Measurements from ENCODE around the gene FAXDC2. TPM values are rescaled to one million over a fixed set of nuclear protein-coding genes. Genes with fewer than 3 reads are reported as not detected.
A peak's percentile ranks its signal among the peaks of the same experiment; 100 is the strongest.

The FAXDC2 gene
- total RNA-seq, 1 experiment from 2014 or later: 0.32 TPM

DNA sequence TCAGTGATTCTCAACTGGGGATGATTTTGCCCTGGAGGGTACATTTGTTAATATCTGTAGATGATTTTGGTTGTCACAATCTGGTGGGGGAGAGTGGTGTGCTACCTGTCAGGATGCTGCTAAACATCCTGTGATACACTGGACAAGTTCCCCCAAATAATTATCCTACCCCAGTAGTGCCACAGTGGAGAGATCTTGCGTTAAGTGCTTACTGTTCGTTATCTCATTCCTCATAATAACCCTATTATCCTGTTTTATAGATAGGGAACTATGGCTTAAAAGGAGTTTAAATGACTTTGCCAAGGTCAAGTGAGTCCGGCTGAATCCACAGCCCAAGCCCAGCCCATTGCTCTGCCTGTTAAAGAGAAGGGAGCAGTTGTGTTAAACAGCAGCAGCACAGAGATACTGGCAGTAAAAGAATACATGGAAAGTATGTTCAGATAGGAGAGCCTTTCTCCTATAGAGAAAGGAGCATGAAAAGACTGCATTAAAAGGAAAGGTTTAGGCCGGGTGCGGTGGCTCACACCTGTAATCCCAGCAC is 23.5 kb upstream of the FAXDC2 start:
- H3K4me3 ChIP-seq: no peak overlapping the region
- H3K27ac ChIP-seq: no peak overlapping the region
- H3K27me3 ChIP-seq (replicated peaks): no peaks in the 10 kb centered on the region
- H3K9me3 ChIP-seq (replicated peaks): peaks cover 9% of the 10 kb centered on the region
- no peak for DNase-seq (ENCODE audit: low read depth in 1 of 2, low spot score in 2 of 2)
- peaks cover 76% of the 10 kb centered on the region for H3K36me3 ChIP-seq
- no peaks in the 10 kb centered on the region for H3K4me1 ChIP-seq (replicated peaks)

DNA sequence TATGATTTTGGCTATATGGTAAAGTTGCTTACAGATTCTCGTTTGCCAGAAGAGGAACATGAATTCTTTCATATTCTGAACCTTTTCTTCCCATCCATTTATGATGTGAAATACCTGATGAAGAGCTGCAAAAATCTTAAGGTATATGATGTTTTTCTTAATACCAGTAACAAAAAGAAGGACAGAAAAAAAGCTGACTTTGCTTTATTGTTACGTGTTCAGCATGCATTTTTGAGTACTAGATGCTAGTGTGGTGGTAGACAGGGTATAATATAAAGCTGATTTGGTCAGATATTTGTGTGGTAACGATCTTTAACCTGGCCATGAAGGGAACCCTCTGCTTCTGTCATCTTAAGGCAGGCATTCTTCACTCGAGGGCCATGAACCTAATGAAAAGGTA is 21.3 kb upstream of the FAXDC2 start:
- DNase-seq (ENCODE audit: low read depth in 1 of 2, low spot score in 2 of 2): no peak
- no peak overlapping the region for H3K4me3 ChIP-seq
- no peak overlapping the region for H3K27ac ChIP-seq
- no peaks in the 10 kb centered on the region for H3K9me3 ChIP-seq (replicated peaks)
- no peaks in the 10 kb centered on the region for H3K27me3 ChIP-seq (replicated peaks)
- no peaks in the 10 kb centered on the region; the same call in 1 of the 2 replicates for H3K4me1 ChIP-seq (replicated peaks)
- H3K36me3 ChIP-seq: peaks cover 77% of the 10 kb centered on the region

DNA sequence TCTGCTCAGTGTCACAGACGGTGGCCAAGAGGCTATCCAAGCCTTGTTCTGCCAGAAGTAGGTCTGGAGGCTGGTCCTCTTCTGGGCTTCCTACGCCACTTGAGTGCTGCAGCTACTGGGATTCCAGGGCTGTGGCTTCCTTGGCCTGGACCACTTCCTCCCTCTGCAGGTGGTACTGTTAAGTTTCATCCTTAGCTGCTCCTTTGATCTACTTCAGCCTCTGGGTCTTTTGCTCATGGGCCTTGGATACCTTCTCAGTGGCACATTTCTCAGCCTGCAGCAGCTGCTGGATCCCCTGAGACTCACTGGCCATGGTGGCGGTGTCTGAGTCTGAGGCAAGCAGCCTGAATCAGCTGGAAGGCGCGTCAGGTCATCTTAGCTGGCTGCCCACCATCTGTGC is 18.3 kb upstream of the FAXDC2 start:
- Histone ChIP-seq H3K4me3 (no peak overlapping the region), H3K27me3 (replicated peaks) (no peaks in the 10 kb centered on the region), H3K4me1 (replicated peaks) (peaks cover 4% of the 10 kb centered on the region; the same call in 1 of the 2 replicates), H3K9me3 (replicated peaks) (no peaks in the 10 kb centered on the region), H3K36me3 (peaks cover 72% of the 10 kb centered on the region), H3K27ac (no peak overlapping the region)
- DNase-seq (ENCODE audit: low read depth in 1 of 2, low spot score in 2 of 2): no peak

DNA sequence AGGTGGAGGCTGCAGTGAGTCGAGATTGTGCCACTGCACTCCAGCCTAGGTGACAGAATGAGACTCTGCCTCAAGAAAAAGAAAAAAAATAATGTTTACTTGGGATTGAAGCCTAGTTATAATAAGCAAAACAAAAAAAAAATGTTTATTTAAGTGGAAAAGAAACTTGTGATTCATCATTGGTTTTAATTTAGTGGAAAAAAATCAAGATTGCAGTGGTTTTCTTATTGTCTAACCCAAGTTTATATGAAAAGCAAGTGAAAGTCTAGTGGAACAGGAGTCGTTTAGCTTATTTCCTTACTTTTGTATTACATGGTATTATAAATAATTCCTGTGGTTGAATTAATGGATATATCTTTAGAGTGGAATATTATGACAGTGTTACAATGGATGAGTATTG is 16.4 kb upstream of the FAXDC2 start:
- Histone ChIP-seq H3K9me3 (replicated peaks) (no peaks in the 10 kb centered on the region), H3K27ac (no peak overlapping the region), H3K27me3 (replicated peaks) (no peaks in the 10 kb centered on the region), H3K4me3 (no peak overlapping the region), H3K36me3 (peaks cover 66% of the 10 kb centered on the region), H3K4me1 (replicated peaks) (peaks cover 4% of the 10 kb centered on the region; the same call in 1 of the 2 replicates)
- DNase-seq (ENCODE audit: low read depth in 1 of 2, low spot score in 2 of 2): peak in 1 of 2 experiments; percentile 31

DNA sequence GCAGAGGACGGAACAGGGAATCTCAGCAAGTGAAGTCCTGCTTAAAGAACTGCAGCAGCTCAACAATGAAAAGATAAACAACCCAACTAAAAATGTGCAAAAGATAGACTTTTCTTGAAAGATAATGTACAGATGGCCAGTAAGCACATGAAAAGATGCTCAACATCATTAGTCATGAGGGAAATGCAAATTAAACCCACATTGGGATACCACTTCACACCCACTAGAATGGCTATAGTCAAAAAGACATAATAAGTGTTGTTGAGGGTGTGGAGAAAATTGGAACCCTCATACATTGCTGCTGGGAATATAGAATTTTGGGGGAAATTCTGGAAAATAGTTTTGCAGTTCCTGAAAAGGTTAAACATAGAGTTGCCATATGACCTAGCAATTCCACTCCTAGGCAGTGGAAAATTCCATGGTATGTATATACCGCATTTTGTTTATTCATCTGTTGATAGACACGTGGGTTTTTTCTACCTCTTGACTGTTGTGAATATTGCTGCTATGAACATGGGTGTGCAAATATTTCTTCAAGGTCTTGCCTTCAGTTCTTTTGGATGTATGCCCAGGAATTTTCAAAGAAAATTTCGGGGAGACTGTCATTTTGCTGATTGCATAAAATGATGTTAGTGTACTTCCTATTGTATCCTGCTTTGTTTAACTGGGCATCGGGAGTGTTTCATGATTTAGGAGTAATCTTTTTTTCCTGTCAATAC is 15.2 kb upstream of the FAXDC2 start:
- Histone ChIP-seq H3K27ac (no peak overlapping the region), H3K4me3 (no peak overlapping the region), H3K36me3 (peaks cover 55% of the 10 kb centered on the region), H3K9me3 (replicated peaks) (no peaks in the 10 kb centered on the region), H3K27me3 (replicated peaks) (no peaks in the 10 kb centered on the region), H3K4me1 (replicated peaks) (peaks cover 4% of the 10 kb centered on the region; the same call in 1 of the 2 replicates)
- no peak for DNase-seq (ENCODE audit: low read depth in 1 of 2, low spot score in 2 of 2)

DNA sequence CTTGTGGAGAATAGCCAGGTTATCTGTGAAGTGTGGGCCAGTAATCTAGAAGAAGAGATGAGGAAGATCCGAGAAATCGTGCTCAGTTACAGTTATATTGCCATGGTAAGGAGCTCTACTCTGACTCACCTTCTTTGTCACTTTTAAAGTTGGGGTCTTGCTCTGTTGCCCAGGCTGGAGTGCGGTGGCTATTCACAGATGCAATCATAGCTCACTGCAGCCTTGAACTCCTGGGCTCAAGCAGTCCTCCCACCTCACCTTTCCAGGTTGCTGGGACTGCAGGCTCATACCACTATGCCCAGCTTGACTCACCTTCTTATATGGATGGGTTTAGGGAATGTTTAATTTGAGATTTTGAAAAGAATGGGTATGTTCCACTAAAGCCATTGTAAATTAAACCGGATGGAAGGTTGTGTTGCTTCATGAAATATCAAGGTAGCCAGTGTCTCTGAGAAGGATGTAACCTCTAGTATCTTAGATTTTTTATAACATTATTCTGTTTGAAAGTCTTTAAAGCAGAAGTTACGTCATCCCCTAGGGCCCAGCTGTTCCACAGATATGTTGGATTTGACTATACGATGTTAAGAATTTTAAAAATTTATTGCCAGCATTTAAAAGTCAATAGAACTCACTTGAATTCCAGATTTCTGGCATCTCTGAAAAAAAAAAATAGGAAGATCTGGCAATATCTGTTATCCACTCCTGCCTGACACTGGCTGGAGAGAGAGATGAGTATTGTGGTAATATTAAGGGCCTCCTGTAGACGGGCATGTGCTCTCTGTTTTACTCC is 13.1 kb upstream of the FAXDC2 start:
- peaks cover 13% of the 10 kb centered on the region for H3K4me1 ChIP-seq (replicated peaks)
- H3K27me3 ChIP-seq (replicated peaks): no peaks in the 10 kb centered on the region
- H3K27ac ChIP-seq: no peak overlapping the region
- no peak for DNase-seq (ENCODE audit: low read depth in 1 of 2, low spot score in 2 of 2)
- no peaks in the 10 kb centered on the region for H3K9me3 ChIP-seq (replicated peaks)
- no peak overlapping the region for H3K4me3 ChIP-seq
- peaks cover 45% of the 10 kb centered on the region for H3K36me3 ChIP-seq

DNA sequence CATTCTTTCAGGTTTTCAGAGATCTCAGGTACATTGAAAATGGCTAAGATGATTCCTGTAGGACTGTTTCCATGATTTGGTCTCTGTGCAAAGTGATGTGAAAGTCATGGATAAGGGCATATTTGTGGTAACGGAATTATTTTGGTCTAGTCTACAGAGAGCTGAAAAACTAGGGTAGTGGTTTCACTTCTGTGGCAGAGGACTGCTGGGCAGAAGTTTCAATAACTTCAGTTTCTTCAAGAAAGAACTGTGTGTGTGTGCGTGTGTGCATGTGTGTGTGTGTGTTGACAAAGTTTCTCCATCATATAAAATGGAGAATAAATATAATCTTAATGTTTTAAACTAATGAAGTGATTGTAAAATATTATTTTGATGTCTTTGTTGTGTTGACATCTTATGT is 12.4 kb upstream of the FAXDC2 start:
- no peak overlapping the region for H3K4me3 ChIP-seq
- H3K4me1 ChIP-seq (replicated peaks): peaks cover 13% of the 10 kb centered on the region
- H3K27ac ChIP-seq: no peak overlapping the region
- no peaks in the 10 kb centered on the region for H3K27me3 ChIP-seq (replicated peaks)
- H3K36me3 ChIP-seq: peaks cover 41% of the 10 kb centered on the region
- no peaks in the 10 kb centered on the region for H3K9me3 ChIP-seq (replicated peaks)
- no peak for DNase-seq (ENCODE audit: low read depth in 1 of 2, low spot score in 2 of 2)

DNA sequence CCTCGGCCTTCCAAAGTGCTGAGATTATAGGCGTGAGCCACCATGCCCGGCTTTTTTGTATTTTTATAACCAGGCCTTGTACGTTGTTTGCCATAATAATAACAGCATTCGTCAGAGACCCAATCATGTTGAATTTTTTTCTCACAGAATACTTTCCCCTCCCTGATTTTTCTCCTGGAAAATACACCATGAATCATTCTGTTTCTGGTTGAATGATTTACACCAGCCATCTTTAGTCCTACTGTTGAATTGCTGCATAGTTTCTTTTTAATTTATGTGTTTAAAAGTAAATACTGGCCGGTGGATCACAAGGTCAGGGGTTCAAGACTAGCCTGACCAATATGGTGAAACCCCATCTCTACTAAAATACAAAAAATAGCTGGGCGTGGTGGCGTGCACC is 11.5 kb upstream of the FAXDC2 start:
- H3K36me3 ChIP-seq: peaks cover 37% of the 10 kb centered on the region
- DNase-seq (ENCODE audit: low read depth in 1 of 2, low spot score in 2 of 2): no peak
- peaks cover 16% of the 10 kb centered on the region for H3K4me1 ChIP-seq (replicated peaks)
- H3K27ac ChIP-seq: no peak overlapping the region
- H3K4me3 ChIP-seq: no peak overlapping the region
- H3K27me3 ChIP-seq (replicated peaks): no peaks in the 10 kb centered on the region
- no peaks in the 10 kb centered on the region for H3K9me3 ChIP-seq (replicated peaks)

DNA sequence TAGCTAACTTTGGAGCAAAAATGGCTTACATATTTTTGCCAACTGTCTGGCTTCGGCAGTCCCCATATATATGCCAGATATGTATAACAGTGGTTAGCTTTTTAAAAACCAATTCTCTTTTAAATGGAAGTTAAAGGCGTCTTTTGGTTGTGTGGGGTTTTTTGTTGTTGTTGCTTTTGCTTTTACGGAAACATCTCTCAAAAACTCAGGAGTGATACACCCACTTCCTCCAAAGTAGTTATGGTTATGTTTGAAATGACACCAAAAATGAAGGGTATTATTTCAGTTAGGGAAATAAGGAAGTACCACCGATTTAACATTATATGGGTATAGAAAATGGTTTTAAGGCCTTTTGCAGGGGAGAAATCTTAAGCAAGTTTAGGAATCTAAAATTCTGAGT is 10.4 kb upstream of the FAXDC2 start:
- Histone ChIP-seq H3K36me3 (peaks cover 28% of the 10 kb centered on the region), H3K9me3 (replicated peaks) (no peaks in the 10 kb centered on the region), H3K4me1 (replicated peaks) (peaks cover 18% of the 10 kb centered on the region), H3K27me3 (replicated peaks) (no peaks in the 10 kb centered on the region), H3K4me3 (no peak overlapping the region), H3K27ac (no peak overlapping the region)
- no peak for DNase-seq (ENCODE audit: low read depth in 1 of 2, low spot score in 2 of 2)

DNA sequence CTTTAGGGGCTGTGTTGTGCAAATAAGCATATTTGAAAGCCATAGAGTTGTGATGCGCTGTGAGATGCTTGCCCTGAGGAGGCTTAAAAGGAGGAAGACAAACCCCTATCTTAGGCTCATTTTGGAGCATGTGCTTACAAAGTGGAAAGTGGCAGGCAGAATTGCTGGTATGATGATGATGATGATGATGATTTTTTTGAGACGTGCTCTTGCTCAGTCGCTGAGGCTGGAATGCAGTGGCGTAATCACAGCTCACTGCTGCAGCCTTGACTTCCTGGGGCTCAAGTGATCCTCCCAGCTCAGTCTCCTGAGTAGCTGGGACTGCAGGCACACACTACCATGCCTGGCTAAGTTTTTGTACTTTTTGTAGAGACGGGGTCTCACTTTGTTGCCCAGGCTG is 9.7 kb upstream of the FAXDC2 start:
- H3K4me1 ChIP-seq (replicated peaks): peaks cover 18% of the 10 kb centered on the region
- H3K4me3 ChIP-seq: peak overlapping the region; percentile 61; the same call in 1 of the 2 replicates
- H3K27ac ChIP-seq: no peak overlapping the region
- H3K27me3 ChIP-seq (replicated peaks): no peaks in the 10 kb centered on the region
- H3K9me3 ChIP-seq (replicated peaks): no peaks in the 10 kb centered on the region
- peaks cover 21% of the 10 kb centered on the region for H3K36me3 ChIP-seq
- DNase-seq (ENCODE audit: low read depth in 1 of 2, low spot score in 2 of 2): no peak

DNA sequence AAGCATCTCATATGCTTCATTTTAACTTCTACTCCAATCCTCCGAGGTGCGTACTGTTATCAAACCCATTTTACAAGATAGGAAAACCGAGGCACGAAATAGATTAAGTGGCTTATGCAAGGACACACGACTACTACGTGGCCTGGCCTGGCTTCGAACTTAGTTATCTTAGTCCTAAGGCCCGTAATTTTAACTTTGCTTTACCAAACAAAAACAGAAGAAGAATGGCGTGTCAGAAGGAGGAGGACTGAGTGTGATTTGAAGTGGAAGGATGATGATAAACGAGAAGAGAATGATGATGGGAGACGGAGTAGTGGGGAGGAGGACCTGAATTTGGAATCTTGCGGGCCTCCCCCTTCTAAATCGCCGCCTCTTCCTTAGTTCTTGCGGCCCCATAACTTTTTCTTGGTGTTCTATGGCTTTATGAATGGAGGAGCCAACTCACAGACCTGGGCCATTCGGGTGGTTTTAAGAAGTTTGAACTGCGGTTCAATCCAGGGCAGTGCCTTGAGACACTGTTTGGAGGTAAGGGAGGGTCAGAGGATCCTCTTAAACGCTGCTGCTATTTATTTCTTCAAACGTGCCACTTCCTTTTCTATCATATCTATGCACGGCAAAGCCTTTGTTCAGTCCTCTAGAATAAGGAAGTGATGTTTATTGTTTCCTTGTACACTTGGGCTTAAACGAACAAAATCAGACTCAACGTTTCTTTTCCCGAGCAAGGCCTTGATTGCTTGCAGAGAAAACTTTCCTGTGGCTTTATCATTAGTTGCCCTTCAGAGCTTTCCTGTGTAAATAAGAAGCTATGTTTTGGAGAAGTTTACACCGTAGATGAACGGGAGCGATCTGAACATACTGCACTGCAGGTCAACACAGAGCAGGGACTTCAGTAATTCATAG is 8.8 kb upstream of the FAXDC2 start:
- Histone ChIP-seq H3K36me3 (peaks cover 15% of the 10 kb centered on the region), H3K4me3 (peak overlapping the region; percentile 61), H3K4me1 (replicated peaks) (peaks cover 18% of the 10 kb centered on the region), H3K9me3 (replicated peaks) (no peaks in the 10 kb centered on the region), H3K27ac (0 out of 2 replicates have a peak overlapping the region, but pooled peaks have one; percentile 95), H3K27me3 (replicated peaks) (no peaks in the 10 kb centered on the region)
- DNase-seq (ENCODE audit: low read depth in 1 of 2, low spot score in 2 of 2): peak in 1 of 2 experiments; percentile 51

DNA sequence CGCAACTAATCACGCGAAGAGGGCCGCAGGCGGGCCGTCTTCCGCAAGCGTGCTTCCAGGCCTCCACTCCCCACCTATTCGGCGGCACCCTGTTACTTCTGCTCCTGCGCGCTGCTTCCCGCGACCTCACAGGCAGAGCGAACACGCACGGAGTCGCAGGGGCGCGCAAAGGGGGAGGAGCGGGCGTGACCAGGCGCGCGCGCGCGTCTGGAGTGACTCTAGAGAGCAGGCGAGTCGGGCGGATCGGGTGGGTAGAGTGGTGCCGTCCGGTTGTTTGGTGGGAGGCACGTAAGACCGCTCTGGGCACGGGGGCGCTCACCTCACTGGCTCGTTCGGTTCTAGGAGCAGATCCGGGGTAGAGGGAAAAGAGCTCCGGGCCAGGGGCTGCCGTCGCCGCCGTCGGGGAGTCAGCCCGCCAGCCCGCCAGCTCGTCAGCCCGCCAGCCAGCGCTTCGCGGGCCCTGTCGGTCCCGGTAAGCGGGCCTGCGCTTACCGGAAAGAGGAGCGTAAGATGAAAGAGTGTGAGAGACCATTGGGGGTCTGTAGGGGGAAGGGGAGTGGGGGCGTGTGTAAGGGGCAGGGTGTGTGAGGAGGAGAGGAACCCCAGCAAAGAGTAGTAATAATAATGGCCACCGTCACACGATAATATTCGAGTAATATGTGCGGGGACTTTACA is 8.0 kb upstream of the FAXDC2 start, which contains the start of gene CNOT8:
TSS of gene CNOT8 (plus strand) at position 331 of the 675 bp plus-strand sequence. CDS start 4,652 bp downstream, outside the sequence.
- Histone ChIP-seq H3K9me3 (replicated peaks) (no peaks in the 10 kb centered on the region), H3K4me1 (replicated peaks) (peaks cover 18% of the 10 kb centered on the region), H3K27me3 (replicated peaks) (no peaks in the 10 kb centered on the region), H3K27ac (peak within 1 kb of the TSS; percentile 95), H3K36me3 (peaks cover 9% of the 10 kb centered on the region), H3K4me3 (peak within 1 kb of the TSS; percentile 61)
- peak; percentile 100 for DNase-seq (ENCODE audit: low read depth in 1 of 2, low spot score in 2 of 2)

Measured in SJSA1 (cell line).